NCI-H2029 treated with DMSO at 0.1 percent for 48 hours (cell line): Measurements from ENCODE around the gene ARL2.
A peak's percentile ranks its signal among the peaks of the same experiment; 100 is the strongest.
"Not testable (repeated sequence)": the region's sequence is repeated elsewhere in the genome, so short reads cannot be mapped to it uniquely, and the experiment has no call there.

ENCODE experiments used
- DNase-seq: peaks from one replicate; lab custom pipeline; 2025; lab: John Stamatoyannopoulos, UW

Gene ARL2

DNA sequence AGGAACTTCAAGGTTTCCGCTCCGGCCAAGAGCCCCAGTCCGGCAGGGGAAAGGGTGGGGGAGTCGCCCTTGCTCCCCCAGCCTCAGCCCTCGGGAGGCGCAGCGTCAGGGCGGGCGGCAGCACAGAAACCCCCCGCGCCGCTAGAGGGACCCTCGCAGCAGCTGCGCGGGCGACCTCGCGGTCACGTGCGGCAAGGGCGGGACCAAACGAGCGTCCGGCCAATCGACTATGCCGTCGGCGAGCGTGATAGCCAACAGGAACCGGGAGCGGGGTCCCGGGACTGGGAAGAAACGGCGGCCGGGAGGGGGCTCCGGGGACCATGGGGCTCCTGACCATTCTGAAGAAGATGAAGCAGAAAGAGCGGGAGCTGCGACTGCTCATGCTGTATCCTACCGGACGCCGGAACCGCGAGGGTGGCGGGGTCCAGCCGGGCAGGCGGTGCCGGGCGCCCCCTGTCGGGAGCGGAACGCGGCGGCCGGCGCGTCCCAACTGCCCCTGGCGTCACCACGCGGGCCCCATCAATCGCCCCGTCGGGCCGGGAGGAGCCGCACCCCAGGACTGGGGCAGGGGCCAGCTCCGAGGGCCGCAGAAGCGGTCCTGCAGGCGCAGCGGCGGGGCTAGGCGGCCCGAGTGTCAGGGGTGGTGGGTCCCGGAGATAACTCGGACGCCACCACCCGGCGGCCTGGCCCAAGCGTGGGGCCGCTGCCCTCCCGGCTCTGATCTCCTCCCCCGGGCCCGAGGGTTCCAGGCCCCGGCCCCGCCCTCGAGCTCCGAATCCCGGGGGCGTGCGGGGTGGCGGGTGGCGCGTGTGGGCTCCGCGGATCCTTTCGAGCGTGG is at the start of gene ARL2:
Gene ARL2, plus strand, starts transcription at position 273 of the 838 bp plus-strand sequence. Its CDS starts 48 bp downstream, at position 321.
- DNase-seq: peak; percentile 46

DNA sequence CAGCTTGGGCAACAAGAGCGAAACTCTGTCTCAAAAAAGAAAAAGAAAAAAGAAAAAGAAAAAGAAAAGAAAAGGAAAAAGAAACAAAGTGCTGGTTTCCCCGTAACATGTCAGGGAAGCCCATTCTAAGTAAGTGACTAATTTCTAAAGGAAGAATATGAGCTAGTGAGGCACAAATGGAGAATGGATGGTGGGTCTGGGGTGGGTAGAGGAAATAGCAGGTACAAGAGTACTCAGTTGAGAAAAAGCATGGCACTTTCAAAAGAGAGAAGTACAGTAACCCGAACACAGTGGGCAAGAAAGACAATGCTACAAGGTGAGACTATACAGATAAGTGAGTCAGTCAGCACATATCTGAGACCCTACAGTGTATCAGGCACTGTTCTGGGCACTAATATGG is 46.6 kb upstream of the ARL2 start:
- no peak for DNase-seq

DNA sequence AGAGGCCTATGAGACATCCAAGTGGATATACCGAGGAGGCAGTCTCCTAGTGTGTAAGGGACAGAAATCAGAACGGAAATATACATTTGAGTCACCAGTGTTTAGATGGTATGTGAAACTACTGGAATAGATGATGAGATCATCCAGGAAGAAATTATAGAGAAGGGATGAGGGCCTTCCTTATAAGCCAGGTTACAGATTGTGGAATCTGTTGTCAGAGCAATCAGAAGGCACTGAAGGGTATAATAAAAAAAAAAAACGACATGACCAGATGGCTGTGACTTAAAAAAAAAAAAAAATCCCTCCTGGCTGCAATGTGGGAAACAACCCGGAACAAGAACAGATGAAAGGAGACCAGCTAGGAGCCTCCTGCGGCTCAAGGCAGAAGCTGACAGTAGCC is 44.8 kb upstream of the ARL2 start:
- DNase-seq: no peak

DNA sequence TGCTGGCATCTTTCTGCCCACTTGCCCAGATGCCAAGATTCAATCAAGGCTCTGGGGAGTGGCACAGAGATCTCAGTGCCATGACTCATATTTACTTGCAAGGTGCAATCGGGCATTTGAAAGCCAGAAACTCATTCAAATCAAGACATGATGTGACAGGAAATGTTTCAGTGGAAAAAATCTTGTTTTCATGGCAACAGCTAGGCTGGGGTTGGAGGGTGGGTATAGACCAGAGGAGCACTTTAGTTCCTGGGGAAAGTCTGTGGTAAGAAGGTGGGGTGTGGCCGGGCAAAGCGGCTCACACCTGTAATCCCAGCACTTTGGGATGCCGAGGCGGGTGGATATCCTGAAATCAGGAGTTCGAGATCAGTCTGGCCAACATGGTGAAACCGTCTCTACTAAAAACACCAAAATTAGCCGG is 43.2 kb upstream of the ARL2 start:
- DNase-seq: no peak

DNA sequence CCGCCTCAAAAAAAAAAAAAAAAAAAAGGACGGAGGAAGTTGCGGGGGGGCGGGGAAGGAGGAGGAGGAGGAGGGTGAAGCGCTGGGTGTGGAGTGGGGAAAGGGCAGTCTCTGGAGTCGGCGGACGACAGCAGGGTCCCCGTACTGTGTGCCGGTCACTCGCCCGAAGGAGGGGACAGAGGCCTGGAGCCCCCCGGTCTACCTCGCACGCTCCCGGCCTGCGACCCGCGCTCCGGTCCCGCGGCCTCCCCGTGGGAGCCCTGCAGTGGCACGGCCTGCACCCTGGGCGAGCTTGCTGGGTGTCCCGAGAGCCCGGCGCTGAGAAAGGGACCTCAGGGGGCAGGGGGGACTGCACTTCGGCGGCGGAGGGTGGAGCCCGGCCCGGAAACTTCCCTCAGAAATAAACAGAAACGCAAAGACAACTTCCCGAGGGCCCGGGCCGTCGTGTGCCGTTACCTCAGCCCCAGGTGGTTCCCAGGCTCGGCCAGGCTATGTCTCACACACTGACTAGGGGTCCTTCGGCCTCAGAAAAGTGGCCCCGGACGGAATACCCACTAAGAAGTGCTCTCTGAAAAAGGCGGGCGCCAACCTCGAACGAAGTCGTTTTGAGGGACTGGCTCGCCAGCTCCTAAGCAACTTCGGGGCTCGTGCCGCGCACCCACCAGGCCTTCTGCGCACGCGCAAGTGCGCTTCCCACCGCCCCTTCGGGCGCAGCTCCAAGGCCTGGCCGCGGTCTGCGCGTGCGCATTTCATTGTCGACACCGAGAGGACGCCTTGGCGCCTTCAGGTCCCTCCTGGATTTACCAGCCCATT is 42.3 kb upstream of the ARL2 start, which contains the start of gene MAJIN:
Gene MAJIN, minus strand, starts transcription at position 688 of the 813 bp plus-strand sequence. CDS start 12,703 bp downstream, outside the sequence.
- DNase-seq: peak; percentile 23

DNA sequence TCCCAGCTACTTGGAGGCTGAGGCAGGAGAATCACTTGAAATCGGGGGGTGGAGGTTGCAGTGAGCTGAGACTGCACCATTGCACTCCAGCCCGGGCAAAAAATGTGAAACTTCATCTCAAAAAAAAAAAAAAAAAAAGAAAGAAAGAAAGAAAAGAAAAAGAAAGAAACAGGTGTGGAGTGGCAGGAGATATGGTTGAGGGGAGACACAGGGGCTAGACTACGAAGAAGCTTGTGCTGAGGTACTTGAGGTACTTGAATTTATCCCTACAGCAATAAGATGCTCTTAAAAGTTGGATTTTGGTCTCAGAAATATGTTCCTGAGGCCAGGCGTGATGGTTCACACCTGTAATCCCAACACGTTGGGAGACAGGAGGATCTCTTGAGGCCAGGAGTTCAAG is 39.8 kb upstream of the ARL2 start:
- DNase-seq: no peak

DNA sequence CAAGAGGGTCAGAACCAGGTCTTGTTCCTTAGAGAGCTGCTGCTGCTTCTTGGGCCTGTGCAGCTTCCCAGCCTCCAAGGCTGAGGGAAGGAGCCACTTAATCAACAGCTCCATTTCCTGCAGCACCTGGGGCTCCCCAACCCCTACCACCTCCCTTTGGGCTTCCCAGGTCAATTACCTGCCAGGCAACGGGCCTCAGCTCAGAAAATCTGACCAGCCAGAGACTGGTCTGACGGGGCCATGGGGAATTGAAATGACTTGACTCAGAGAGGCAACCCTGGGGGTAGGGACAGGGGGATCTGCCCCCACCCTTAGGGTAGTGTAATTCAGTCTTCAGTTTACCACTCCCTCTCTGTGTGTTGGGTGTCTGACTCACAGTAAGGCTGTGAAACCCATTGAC is 37.3 kb upstream of the ARL2 start:
- no peak for DNase-seq

DNA sequence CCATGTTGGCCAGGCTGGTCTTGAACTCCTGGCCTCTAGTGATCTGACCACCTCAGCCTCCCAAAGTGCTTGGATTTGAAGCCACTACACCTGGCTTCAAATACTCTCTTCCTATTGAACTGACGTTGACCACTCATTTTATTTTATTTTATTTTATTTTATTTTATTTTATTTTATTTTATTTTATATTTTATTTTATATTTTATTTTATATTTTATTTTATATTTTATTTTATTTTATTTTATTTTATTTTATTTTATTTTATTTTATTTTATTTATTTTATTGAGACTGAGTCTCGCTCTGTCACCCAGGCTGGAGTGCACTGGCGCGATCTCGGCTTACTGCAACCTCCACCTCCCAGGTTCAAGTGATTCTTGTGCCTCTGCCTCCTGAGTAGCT is 30.6 kb upstream of the ARL2 start:
- DNase-seq: not testable (repeated sequence)

DNA sequence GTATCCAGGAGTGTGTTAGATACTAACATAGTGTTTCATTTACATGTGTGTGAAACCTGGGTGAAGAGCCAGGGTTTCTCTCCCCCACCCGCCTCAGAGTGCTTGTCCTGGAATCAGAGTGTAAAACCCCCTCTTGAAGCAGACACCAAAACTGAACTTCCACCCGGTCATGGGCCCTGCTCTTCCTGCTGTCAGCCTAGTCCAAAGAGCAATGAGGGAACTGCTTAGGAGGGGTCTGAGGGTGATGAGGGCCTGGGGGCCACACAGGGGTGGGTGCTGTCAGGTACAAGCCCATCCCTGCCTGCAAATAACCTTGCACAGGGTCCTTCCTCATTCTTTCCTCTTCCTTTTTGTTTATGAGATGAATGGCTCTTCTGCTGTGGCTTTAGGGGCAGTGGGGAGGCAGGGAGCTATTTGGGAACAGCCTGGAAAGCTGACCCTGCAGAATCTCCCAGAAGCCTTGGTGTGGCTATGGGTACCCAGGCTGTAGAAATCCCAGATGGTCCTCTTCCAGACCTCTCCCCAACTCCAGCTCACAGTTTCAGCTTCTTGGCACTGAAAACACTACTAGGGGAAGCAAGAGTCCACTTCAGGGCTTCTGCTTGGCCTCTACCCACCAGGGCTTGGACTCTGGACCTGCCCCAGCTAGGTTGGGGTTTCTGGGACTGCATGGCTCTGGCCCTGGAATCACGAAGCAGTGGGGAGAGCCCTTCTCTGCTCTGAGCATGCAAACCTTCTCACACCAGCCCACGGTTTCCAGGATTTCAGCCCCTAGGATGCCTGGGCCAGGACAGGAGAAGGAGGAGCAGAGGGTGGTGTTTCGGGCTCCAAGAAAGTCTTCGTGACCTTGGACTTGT is 25.7 kb upstream of the ARL2 start:
- no peak for DNase-seq

DNA sequence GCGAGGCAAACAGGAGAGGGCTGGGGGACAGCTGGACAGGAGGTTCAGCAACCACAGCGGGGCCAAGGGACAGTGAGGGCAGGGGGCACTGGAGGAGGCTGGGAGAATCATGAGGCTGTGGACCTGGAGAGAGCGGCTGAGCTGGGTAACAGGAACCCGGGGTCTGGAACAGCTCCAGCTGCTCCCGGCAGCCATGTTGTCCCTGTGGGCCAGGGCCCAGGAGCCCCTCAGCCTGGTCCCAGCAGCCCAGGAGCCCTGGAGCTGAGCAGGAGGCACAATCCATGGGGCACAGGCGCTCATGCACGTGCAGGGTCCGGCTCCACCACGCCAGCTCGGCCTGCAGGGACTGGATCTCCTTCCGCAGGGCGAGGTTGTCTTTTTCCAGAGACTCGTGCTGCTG is 24.5 kb upstream of the ARL2 start:
- DNase-seq: no peak

DNA sequence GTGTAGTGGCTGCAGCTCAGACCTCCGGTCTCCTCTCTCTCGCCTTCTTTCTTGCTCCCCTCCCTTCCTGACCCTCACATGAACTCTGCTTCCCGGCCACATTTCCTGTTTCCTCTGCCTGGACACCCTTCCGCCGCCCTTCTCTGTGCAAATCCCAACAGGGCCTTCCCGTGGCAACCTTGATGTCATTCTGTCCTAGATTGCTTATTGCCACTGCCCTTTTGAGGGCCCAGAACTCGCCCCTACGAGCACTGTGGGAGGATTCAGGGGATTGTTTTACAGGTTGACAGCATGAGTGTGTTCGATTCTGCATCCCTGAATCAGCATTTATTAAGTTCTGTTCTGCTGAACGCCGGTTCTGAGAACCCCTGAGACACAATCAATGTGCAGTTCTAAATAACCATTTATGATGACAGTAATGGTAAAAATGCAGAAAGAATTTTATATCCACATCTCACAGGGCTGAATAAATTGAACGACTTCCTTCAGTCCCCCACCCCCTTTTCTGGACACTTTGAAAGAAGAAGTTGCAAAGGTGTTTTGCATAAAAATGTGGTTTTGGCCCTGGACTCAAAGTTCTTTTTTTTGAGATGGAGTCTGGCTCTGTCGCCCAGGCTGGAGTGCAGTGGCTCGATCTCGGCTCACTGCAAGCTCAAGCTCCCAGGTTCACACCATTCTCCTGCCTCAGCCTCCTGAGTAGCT is 23.6 kb upstream of the ARL2 start:
- no peak for DNase-seq

DNA sequence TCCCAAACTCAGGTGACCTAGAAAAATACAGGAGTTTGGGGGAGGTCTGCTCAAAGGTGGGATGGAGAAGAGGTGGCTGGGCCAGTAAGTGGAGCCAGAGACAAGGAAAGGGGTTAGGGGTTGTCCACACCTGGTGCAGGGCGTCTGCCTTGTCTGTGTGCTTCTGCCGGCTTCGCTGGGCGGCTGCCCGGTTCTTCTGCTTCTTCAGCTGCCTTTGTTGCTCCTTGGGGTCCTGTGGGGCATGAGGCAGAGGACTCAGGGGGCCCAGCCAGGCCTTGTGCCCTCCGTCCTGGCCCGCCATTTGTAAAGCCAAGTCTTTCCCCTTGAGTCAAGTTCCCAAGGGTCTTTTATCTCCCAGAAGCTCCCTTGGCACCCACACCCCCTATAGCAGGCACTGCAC is 19.6 kb upstream of the ARL2 start:
- no peak for DNase-seq

DNA sequence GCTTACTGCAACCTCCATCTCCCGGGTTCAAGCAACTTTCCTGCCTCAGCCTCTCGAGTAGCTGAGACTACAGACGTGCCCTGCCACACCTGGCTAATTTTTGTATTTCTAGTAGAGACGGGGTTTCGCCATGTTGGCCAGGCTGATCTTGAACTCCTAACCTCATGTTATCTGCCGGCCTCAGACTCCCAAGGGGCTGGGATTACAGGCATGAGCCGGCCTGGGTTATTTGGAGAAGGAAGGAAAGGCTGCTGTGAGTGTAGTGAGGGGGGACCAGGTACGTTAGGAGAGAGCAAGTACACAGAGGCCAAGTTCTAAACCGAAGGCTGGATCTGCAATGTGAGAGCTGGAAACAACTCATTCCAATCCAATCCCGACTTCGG is 17.6 kb upstream of the ARL2 start:
- DNase-seq: no peak

DNA sequence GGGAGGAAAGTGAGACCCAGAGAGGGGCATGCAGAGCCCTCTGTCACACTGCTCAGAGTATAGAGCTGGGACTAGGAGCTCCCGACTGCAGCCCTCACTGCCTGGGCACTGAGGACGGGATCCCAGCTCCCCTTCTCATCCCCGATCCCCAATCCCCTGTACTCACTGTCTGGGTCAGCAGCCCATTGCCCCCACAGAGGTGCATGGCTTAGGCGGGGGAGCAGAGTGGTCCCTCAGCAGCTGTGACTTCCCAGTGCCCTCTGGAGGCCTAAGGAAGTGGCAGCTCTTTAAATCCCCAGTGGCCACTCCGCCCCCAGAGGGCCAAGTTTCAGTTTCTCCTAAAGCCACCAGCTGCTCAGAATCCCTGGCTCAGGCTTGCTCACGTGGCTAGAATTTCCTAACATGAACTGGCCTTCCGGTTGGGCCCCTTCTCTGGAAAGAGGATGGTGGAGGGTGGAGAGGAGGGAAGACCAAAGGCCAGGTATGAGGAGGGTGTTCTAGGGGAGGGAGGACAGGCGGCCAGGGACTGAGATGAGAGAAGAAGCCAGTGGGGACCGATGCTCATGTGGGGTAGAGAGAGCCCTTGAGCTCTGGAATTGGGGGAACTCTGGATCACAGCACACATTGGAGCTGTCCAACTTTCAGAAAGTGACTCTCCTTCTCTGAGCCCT is 17.1 kb upstream of the ARL2 start, which contains the start of gene BATF2:
Gene BATF2, minus strand, starts transcription at position 262 of the 671 bp plus-strand sequence. Its CDS starts 57 bp downstream, at position 205.
- DNase-seq: peak; percentile 8

DNA sequence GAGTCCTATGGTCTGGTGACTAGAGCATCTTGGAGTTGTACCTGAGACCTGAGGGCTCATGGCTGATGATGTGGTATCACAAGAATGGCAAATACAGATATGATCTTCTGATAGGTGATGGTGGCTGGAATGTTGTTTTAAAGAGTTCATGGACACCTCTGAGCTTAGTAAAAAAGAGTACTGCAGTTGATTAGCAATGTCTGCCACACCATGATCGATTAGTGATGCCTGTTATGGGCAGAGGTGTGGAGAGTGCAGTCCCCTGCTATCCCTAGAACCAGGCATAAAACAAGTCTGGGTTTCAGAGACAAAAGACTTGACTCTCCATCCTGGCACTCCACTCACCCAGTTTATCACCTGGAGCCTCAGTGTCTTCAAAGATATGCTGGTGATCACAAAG is 15.8 kb upstream of the ARL2 start:
- no peak for DNase-seq

DNA sequence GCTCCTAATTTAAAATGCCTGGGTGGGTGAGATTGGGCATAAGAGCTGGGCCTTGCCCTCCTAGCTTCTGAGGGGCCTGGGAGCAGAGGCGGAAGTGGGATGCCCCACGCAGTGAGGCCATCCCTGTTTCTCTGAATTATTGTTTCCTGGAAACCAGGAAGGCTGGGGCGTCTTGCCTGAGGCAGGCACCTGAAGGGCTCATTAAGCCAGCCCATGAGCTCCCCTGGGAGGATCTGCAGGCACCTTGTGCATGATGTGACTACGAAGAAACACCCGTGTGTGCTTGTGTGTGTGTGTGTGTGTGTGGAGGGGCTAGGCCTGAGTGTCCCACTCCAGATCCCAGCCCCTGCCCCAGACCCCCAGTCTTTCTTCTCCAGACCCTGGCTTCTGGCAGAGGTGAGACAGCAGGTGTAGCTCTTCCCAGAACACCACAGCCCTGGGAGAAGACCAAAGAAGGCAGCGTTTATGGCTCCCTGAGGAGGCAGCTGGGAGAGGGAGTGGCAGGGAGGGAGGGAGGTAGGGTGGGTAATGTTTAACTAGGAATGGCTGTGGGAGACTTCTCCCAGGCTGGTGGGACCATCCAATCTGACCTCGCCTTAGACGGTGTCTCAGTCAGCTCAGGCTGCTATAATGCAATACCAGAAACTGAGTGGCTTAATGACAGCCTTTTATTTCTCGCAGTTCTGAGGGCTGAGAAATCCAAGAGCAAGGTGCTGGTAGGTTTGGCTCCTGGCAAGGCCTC is 15.1 kb upstream of the ARL2 start:
- no peak for DNase-seq

DNA sequence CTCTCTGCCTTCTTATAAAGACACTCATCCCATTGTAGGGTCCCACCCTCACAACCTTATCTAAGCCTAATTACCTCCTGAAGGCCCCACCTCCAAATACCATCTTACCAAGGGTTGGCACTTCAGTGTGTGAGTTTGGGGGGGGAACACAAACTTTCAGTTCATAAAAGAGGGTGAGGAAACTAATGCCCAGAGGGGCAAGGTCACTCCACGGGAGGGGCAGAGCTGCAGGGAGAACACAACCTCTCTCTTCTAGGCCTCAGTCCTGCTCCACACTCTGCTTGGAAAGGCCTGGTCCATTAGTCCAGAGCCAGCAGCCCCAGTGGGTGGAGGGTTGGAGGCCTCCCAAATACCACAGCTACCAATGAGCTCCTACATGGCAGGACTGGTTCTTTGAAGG is 14.5 kb upstream of the ARL2 start:
- no peak for DNase-seq

DNA sequence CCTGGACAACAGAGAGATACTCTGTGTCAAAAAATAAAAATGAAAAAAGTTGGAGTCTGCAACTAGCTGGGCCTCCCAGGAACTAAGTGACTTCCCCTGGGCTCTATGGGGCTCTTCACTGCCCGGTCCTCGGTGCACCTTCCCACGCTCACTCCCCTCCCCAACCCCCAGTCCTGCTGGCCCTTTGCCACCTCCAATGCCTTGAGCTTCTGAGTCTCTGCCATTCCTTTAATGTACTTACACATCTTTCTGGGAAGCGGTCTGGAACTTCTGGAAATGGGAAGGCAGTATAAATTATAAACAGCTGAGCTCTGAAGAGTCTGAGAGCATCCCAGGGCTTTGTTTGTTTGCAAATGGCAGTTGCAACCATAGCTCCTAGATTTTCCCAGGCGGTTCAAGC is 11.3 kb upstream of the ARL2 start:
- no peak for DNase-seq

DNA sequence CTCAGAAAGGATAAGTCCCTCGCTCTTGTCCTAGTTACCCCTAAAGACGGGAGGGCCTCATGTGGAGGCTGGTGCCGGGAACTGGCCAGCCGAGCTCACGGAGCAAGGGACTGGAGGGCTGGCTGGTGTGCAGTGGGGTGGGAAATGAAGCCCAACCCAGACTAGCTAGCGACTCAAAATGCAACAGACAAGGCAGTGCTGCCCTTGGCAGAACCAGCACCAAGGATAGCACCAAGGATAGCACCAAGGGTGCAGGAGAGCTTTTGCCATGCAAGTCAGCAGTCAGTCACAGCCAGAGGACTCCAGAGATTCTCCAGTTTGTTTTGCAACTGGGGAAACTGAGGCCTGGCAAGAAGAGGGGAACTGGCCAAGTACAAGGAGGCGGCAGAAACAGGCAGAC is 10.7 kb upstream of the ARL2 start:
- no peak for DNase-seq

DNA sequence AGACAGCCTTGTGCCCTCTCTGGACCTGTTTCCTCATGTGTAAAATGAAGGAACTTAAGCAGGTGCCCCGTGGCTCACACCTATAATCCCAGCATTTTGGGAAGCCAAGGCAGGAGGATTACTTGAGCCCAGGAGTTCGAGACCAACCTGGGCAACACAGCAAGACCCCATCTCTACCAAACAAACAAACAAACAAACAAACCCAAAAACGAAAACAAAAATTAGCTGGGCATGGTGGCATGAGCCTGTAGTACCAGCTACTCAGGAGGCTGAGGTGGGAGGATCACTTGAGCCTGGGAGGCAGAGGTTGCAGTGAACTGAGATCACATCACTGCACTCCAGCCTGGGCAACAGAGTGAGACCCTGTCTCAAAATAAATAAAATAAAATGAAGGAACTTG is 10.0 kb upstream of the ARL2 start:
- DNase-seq: not testable (repeated sequence)
